ENCODE results near the gene ARL4C. TPM values are rescaled to one million over a fixed set of nuclear protein-coding genes. Genes with fewer than 3 reads are reported as not detected.

The ARL4C gene
- total and polyA plus RNA-seq, 4 experiments from 2014 or later, result 136 to 239 (median 187) TPM

- no peak overlapping the region for H3K4me3 Mint-ChIP-seq
- no peaks in the 10 kb centered on the region for H3K36me3 Mint-ChIP-seq
- ChIA-PET POLR2A (ENCODE audit: partially characterized antibody) (no interaction called here), CTCF (ENCODE audit: partially characterized antibody) (interaction anchor here (1.1 to 3.5 kb wide), 2 partner anchors 8 to 10 kb away, joined by 3 to 19 read pairs; no protein-coding TSS in a partner anchor)
- intact Hi-C loops (cut with micrococcal nuclease), result no loop called here
- Histone ChIP-seq H3K9me3 (ENCODE audit: control insufficient read depth in 1 of 2, low read length in 2 of 2) (no peaks in the 10 kb centered on the region), H3K4me1 (ENCODE audit: insufficient read depth, low read length) (no peaks in the 10 kb centered on the region), H3K27me3 (ENCODE audit: insufficient read depth, low read length) (no peaks in the 10 kb centered on the region), H3K4me3 (ENCODE audit: low read length in 2 of 2) (no peak overlapping the region), H3K36me3 (ENCODE audit: insufficient read depth, low read length) (no peaks in the 10 kb centered on the region), H3K27ac (ENCODE audit: low read depth, low read length) (no peak overlapping the region)
- no peaks in the 10 kb centered on the region for H3K4me1 Mint-ChIP-seq
- peaks cover 0 to 13% (median 5%) of the 10 kb centered on the region in 8 donors for H3K9me3 Mint-ChIP-seq
- H3K27ac Mint-ChIP-seq, result no peak overlapping the region
- DNase-seq, result no peak
- peaks cover 9 to 13% of the 10 kb centered on the region in 2 donors for H3K27me3 Mint-ChIP-seq
Measured at GRCh38 chr2:234534515-234534914, 37.6 kb upstream of the ARL4C start.

GRCh38 chr2:234533626-234534025 lies 36.7 kb upstream of the ARL4C start:
- no peaks in the 10 kb centered on the region for H3K36me3 Mint-ChIP-seq
- Histone ChIP-seq H3K27ac (ENCODE audit: low read depth, low read length) (no peak overlapping the region), H3K27me3 (ENCODE audit: insufficient read depth, low read length) (no peaks in the 10 kb centered on the region), H3K4me1 (ENCODE audit: insufficient read depth, low read length) (no peaks in the 10 kb centered on the region), H3K9me3 (ENCODE audit: control insufficient read depth in 1 of 2, low read length in 2 of 2) (no peaks in the 10 kb centered on the region), H3K4me3 (ENCODE audit: low read length in 2 of 2) (no peak overlapping the region), H3K36me3 (ENCODE audit: insufficient read depth, low read length) (no peaks in the 10 kb centered on the region)
- H3K27ac Mint-ChIP-seq, result no peak overlapping the region
- DNase-seq, result no peak
- intact Hi-C loops (cut with micrococcal nuclease), result no loop called here
- peaks cover 13 to 15% of the 10 kb centered on the region in 2 donors for H3K27me3 Mint-ChIP-seq
- peaks cover 0 to 6% (median 3%) of the 10 kb centered on the region in 8 donors for H3K9me3 Mint-ChIP-seq
- POLR2A ChIA-PET (ENCODE audit: partially characterized antibody), result no interaction called here
- H3K4me1 Mint-ChIP-seq, result no peaks in the 10 kb centered on the region
- CTCF ChIA-PET (ENCODE audit: partially characterized antibody), result interaction anchor here (3.5 kb wide), 1 partner anchor 11 kb away, joined by 19 read pairs; no protein-coding TSS in a partner anchor
- H3K4me3 Mint-ChIP-seq, result no peak overlapping the region

- Mint-ChIP-seq H3K9me3 (peaks cover 2 to 20% (median 9%) of the 10 kb centered on the region in 8 donors), H3K27ac (no peak overlapping the region), H3K4me3 (no peak overlapping the region), H3K27me3 (peaks cover 14 to 19% of the 10 kb centered on the region in 2 donors), H3K4me1 (no peaks in the 10 kb centered on the region), H3K36me3 (peaks cover 0 to 9% of the 10 kb centered on the region in 2 donors)
- Histone ChIP-seq H3K4me3 (ENCODE audit: low read length in 2 of 2) (no peak overlapping the region), H3K9me3 (ENCODE audit: control insufficient read depth in 1 of 2, low read length in 2 of 2) (no peaks in the 10 kb centered on the region), H3K36me3 (ENCODE audit: insufficient read depth, low read length) (no peaks in the 10 kb centered on the region), H3K27ac (ENCODE audit: low read depth, low read length) (no peak overlapping the region), H3K27me3 (ENCODE audit: insufficient read depth, low read length) (no peaks in the 10 kb centered on the region), H3K4me1 (ENCODE audit: insufficient read depth, low read length) (no peaks in the 10 kb centered on the region)
- no peak for DNase-seq
- intact Hi-C loops (cut with micrococcal nuclease), result no loop called here
- POLR2A ChIA-PET (ENCODE audit: partially characterized antibody), result no interaction called here
- CTCF ChIA-PET (ENCODE audit: partially characterized antibody), result no interaction called here
Measured at GRCh38 chr2:234528410-234529148, 31.7 kb upstream of the ARL4C start.

- intact Hi-C loops (cut with micrococcal nuclease), result no loop called here
- peaks cover 0 to 14% (median 7%) of the 10 kb centered on the region in 8 donors for H3K9me3 Mint-ChIP-seq
- no peaks in the 10 kb centered on the region for H3K36me3 ChIP-seq (ENCODE audit: insufficient read depth, low read length)
- no peak overlapping the region for H3K27ac Mint-ChIP-seq
- no peak for DNase-seq
- POLR2A ChIA-PET (ENCODE audit: partially characterized antibody), result no interaction called here
- H3K36me3 Mint-ChIP-seq, result peaks cover 0 to 9% of the 10 kb centered on the region in 2 donors
- CTCF ChIA-PET (ENCODE audit: partially characterized antibody), result interaction anchor here (1.2 kb wide), 1 partner anchor 19 kb away, joined by 3 read pairs; no protein-coding TSS in a partner anchor
- no peaks in the 10 kb centered on the region for H3K4me1 ChIP-seq (ENCODE audit: insufficient read depth, low read length)
- peaks cover 6 to 15% of the 10 kb centered on the region in 2 donors for H3K27me3 Mint-ChIP-seq
- H3K4me3 Mint-ChIP-seq, result no peak overlapping the region
- H3K27me3 ChIP-seq (ENCODE audit: insufficient read depth, low read length), result no peaks in the 10 kb centered on the region
- no peaks in the 10 kb centered on the region for H3K4me1 Mint-ChIP-seq
- no peaks in the 10 kb centered on the region for H3K9me3 ChIP-seq (ENCODE audit: control insufficient read depth in 1 of 2, low read length in 2 of 2)
- no peak overlapping the region for H3K27ac ChIP-seq (ENCODE audit: low read depth, low read length)
- H3K4me3 ChIP-seq (ENCODE audit: low read length in 2 of 2), result no peak overlapping the region
Measured at GRCh38 chr2:234526711-234527110, 29.8 kb upstream of the ARL4C start.

- Mint-ChIP-seq H3K27me3 (peaks cover 0 to 3% of the 10 kb centered on the region in 2 donors), H3K9me3 (peaks cover 0 to 14% (median 7%) of the 10 kb centered on the region in 8 donors), H3K4me3 (no peak overlapping the region), H3K27ac (no peak overlapping the region), H3K4me1 (no peaks in the 10 kb centered on the region), H3K36me3 (peaks cover 0 to 9% of the 10 kb centered on the region in 2 donors)
- no peaks in the 10 kb centered on the region for H3K27me3 ChIP-seq (ENCODE audit: insufficient read depth, low read length)
- DNase-seq, result no peak
- ChIA-PET POLR2A (ENCODE audit: partially characterized antibody) (no interaction called here), CTCF (ENCODE audit: partially characterized antibody) (no interaction called here)
- no peaks in the 10 kb centered on the region for H3K9me3 ChIP-seq (ENCODE audit: control insufficient read depth in 1 of 2, low read length in 2 of 2)
- no peaks in the 10 kb centered on the region for H3K36me3 ChIP-seq (ENCODE audit: insufficient read depth, low read length)
- H3K4me3 ChIP-seq (ENCODE audit: low read length in 2 of 2), result no peak overlapping the region
- no peaks in the 10 kb centered on the region for H3K4me1 ChIP-seq (ENCODE audit: insufficient read depth, low read length)
- intact Hi-C loops (cut with micrococcal nuclease), result no loop called here
- no peak overlapping the region for H3K27ac ChIP-seq (ENCODE audit: low read depth, low read length)
Measured at GRCh38 chr2:234521536-234521935, 24.7 kb upstream of the ARL4C start.

- no peak overlapping the region for H3K4me3 ChIP-seq (ENCODE audit: low read length in 2 of 2)
- no peak overlapping the region for H3K27ac Mint-ChIP-seq
Measured at GRCh38 chr2:234518986-234519642, 22.2 kb upstream of the ARL4C start.

GRCh38 chr2:234517971-234518370 lies 21.1 kb upstream of the ARL4C start:
- H3K36me3 ChIP-seq (ENCODE audit: insufficient read depth, low read length), result no peaks in the 10 kb centered on the region
- CTCF ChIA-PET (ENCODE audit: partially characterized antibody), result interaction anchor here (0.8 kb wide), 1 partner anchor 27 kb away, joined by 6 read pairs; no protein-coding TSS in a partner anchor
- POLR2A ChIA-PET (ENCODE audit: partially characterized antibody), result no interaction called here
- no peaks in the 10 kb centered on the region for H3K4me1 ChIP-seq (ENCODE audit: insufficient read depth, low read length)
- H3K27me3 ChIP-seq (ENCODE audit: insufficient read depth, low read length), result no peaks in the 10 kb centered on the region
- H3K27ac ChIP-seq (ENCODE audit: low read depth, low read length), result no peak overlapping the region
- Mint-ChIP-seq H3K36me3 (no peaks in the 10 kb centered on the region), H3K9me3 (no peaks in the 10 kb centered on the region), H3K4me1 (no peaks in the 10 kb centered on the region), H3K4me3 (no peak overlapping the region), H3K27ac (no peak overlapping the region), H3K27me3 (peaks cover 0 to 2% of the 10 kb centered on the region in 2 donors)
- H3K4me3 ChIP-seq (ENCODE audit: low read length in 2 of 2), result no peak overlapping the region
- DNase-seq, result no peak
- no peaks in the 10 kb centered on the region for H3K9me3 ChIP-seq (ENCODE audit: control insufficient read depth in 1 of 2, low read length in 2 of 2)
- intact Hi-C loops (cut with micrococcal nuclease), result no loop called here

More at GRCh38 chr2:234518986-234519642, 22.2 kb upstream of the ARL4C start:
- Mint-ChIP-seq H3K9me3 (peaks cover 0 to 2% (median 0%) of the 10 kb centered on the region in 8 donors), H3K4me3 (no peak overlapping the region), H3K27me3 (peaks cover 0 to 2% of the 10 kb centered on the region in 2 donors), H3K36me3 (no peaks in the 10 kb centered on the region), H3K4me1 (no peaks in the 10 kb centered on the region)
- intact Hi-C loops (cut with micrococcal nuclease), result no loop called here
- ChIA-PET CTCF (ENCODE audit: partially characterized antibody) (interaction anchor here (0.8 kb wide), 1 partner anchor 26 kb away, joined by 6 read pairs; no protein-coding TSS in a partner anchor), POLR2A (ENCODE audit: partially characterized antibody) (no interaction called here)
- no peak for DNase-seq
- Histone ChIP-seq H3K4me1 (ENCODE audit: insufficient read depth, low read length) (no peaks in the 10 kb centered on the region), H3K27ac (ENCODE audit: low read depth, low read length) (no peak overlapping the region), H3K36me3 (ENCODE audit: insufficient read depth, low read length) (no peaks in the 10 kb centered on the region), H3K27me3 (ENCODE audit: insufficient read depth, low read length) (no peaks in the 10 kb centered on the region), H3K9me3 (ENCODE audit: control insufficient read depth in 1 of 2, low read length in 2 of 2) (no peaks in the 10 kb centered on the region)
